ENCODE data around the gene IL21R. TPM values are rescaled to one million over a fixed set of nuclear protein-coding genes. Genes with fewer than 3 reads are reported as not detected.

Gene IL21R
- total RNA-seq, 1 experiment from 2014 or later = not detected

GRCh38 chr16:27404163-27404823 is 2.3 kb downstream of the IL21R start:
- BruUV-seq (replicated peaks) = no TSS peak
- CTCF ChIA-PET = interaction anchor here (0.5 to 0.7 kb wide), 3 partner anchors 27 to 227 kb away, joined by 3 to 7 read pairs (median 3); no protein-coding TSS in a partner anchor

GRCh38 chr16:27405546-27406451 is 3.8 kb downstream of the IL21R start:
- DNase-seq = no peak
- H3K4me3 Mint-ChIP-seq (ENCODE audit: low read depth, unreplicated experiment) = no peak overlapping the region
- intact Hi-C loops (cut with micrococcal nuclease; ENCODE audit: unreplicated experiment) = no loop called here
- H3K9me3 Mint-ChIP-seq (ENCODE audit: low read depth, unreplicated experiment) = no peaks in the 10 kb centered on the region
- H3K27me3 Mint-ChIP-seq (ENCODE audit: unreplicated experiment) = peaks cover 73% of the 10 kb centered on the region
- no peaks in the 10 kb centered on the region for H3K36me3 Mint-ChIP-seq (ENCODE audit: insufficient read depth, unreplicated experiment)
- peaks cover 19% of the 10 kb centered on the region for H3K4me1 Mint-ChIP-seq (ENCODE audit: low read depth, unreplicated experiment)
- TF ChIP-seq CTCF (IDR thresholded peaks at IDR 0.05; ENCODE audit: unreplicated experiment) = no peak
- no peak overlapping the region for H3K27ac Mint-ChIP-seq (ENCODE audit: unreplicated experiment)
- CTCF ChIA-PET = interaction anchor here (0.6 to 0.7 kb wide), 2 partner anchors 19 to 980 kb away, joined by 5 to 9 read pairs; no protein-coding TSS in a partner anchor
- no TSS peak for BruUV-seq (replicated peaks)

More at GRCh38 chr16:27404163-27404823, 2.3 kb downstream of the IL21R start:
- H3K36me3 Mint-ChIP-seq (ENCODE audit: insufficient read depth, unreplicated experiment) = no peaks in the 10 kb centered on the region
- H3K9me3 Mint-ChIP-seq (ENCODE audit: low read depth, unreplicated experiment) = no peaks in the 10 kb centered on the region
- intact Hi-C loops (cut with micrococcal nuclease; ENCODE audit: unreplicated experiment) = no loop called here
- no peak overlapping the region for H3K4me3 Mint-ChIP-seq (ENCODE audit: low read depth, unreplicated experiment)
- H3K4me1 Mint-ChIP-seq (ENCODE audit: low read depth, unreplicated experiment) = peaks cover 19% of the 10 kb centered on the region
- no peak overlapping the region for H3K27ac Mint-ChIP-seq (ENCODE audit: unreplicated experiment)
- no peak for DNase-seq
- peaks cover 88% of the 10 kb centered on the region for H3K27me3 Mint-ChIP-seq (ENCODE audit: unreplicated experiment)
- no peak for TF ChIP-seq CTCF (IDR thresholded peaks at IDR 0.05; ENCODE audit: unreplicated experiment)

GRCh38 chr16:27406511-27407128 is 4.6 kb downstream of the IL21R start:
- H3K36me3 Mint-ChIP-seq (ENCODE audit: insufficient read depth, unreplicated experiment) = no peaks in the 10 kb centered on the region
- no peak for DNase-seq
- H3K9me3 Mint-ChIP-seq (ENCODE audit: low read depth, unreplicated experiment) = no peaks in the 10 kb centered on the region
- no peak for TF ChIP-seq CTCF (IDR thresholded peaks at IDR 0.05; ENCODE audit: unreplicated experiment)
- no peak overlapping the region for H3K27ac Mint-ChIP-seq (ENCODE audit: unreplicated experiment)
- H3K27me3 Mint-ChIP-seq (ENCODE audit: unreplicated experiment) = peaks cover 70% of the 10 kb centered on the region
- H3K4me3 Mint-ChIP-seq (ENCODE audit: low read depth, unreplicated experiment) = no peak overlapping the region
- no TSS peak for BruUV-seq (replicated peaks)
- peaks cover 19% of the 10 kb centered on the region for H3K4me1 Mint-ChIP-seq (ENCODE audit: low read depth, unreplicated experiment)
- intact Hi-C loops (cut with micrococcal nuclease; ENCODE audit: unreplicated experiment) = no loop called here
- CTCF ChIA-PET = no interaction called here

GRCh38 chr16:27407133-27407532 is 5.2 kb downstream of the IL21R start:
- CTCF ChIA-PET = no interaction called here
- H3K4me1 Mint-ChIP-seq (ENCODE audit: low read depth, unreplicated experiment) = peaks cover 15% of the 10 kb centered on the region
- no peak overlapping the region for H3K27ac Mint-ChIP-seq (ENCODE audit: unreplicated experiment)
- H3K4me3 Mint-ChIP-seq (ENCODE audit: low read depth, unreplicated experiment) = no peak overlapping the region
- TF ChIP-seq CTCF (IDR thresholded peaks at IDR 0.05; ENCODE audit: unreplicated experiment) = no peak
- H3K9me3 Mint-ChIP-seq (ENCODE audit: low read depth, unreplicated experiment) = no peaks in the 10 kb centered on the region
- DNase-seq = no peak
- BruUV-seq (replicated peaks) = no TSS peak
- intact Hi-C loops (cut with micrococcal nuclease; ENCODE audit: unreplicated experiment) = no loop called here
- peaks cover 70% of the 10 kb centered on the region for H3K27me3 Mint-ChIP-seq (ENCODE audit: unreplicated experiment)
- no peaks in the 10 kb centered on the region for H3K36me3 Mint-ChIP-seq (ENCODE audit: insufficient read depth, unreplicated experiment)

Measured in Calu3 (cell line).